NCI-H1436 (cell line): ENCODE data around the gene C1QTNF5.

Experiments used
- DNase-seq: peaks from one replicate; lab custom pipeline; 2025; lab: John Stamatoyannopoulos, UW

Gene C1QTNF5

DNA sequence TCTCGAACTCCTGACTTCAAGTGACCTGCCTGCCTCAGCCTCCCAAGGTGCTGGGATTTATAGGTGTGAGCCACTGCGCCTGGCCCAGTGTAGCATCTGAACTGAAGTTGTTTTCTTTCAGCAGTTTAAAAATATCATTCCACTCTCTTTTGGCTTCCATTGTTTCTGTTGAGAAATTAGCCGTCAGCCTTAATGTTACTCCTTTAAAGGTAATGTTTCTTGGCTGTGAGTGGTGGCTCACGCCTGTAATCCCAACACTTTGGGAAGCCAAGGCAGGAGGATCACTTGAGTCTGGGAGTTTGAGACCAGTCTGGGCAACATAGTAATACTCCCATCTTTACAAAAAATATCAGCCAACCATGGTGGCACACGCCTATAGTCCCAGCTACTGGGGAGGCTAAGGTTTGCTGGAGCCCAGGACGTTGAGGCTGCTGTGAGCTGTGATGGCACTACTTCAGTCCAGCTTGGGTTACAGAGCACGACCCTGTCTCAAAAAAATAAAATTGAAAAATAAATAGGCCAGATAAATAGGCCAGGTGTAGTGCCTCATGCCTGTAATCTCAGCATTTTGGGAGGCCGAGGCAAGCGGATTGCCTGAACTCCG, 49.7 kb downstream of the C1QTNF5 start:
- DNase-seq = no peak
